Measurements from ENCODE around the gene MRPL14.
"Not testable (repeated sequence)": the region's sequence is repeated elsewhere in the genome, so short reads cannot be mapped to it uniquely, and the experiment has no call there.

Gene MRPL14

GRCh38 chr6:44149369-44150012, 22.2 kb upstream of the MRPL14 start:
- DNase-seq (ENCODE audit: low read depth) = no peak

GRCh38 chr6:44148306-44148705, 21.1 kb upstream of the MRPL14 start:
- no peak for DNase-seq (ENCODE audit: low read depth)

- no peak for DNase-seq (ENCODE audit: low read depth)
Observed at GRCh38 chr6:44147256-44147655, 20.0 kb upstream of the MRPL14 start.

GRCh38 chr6:44146685-44147084, 19.4 kb upstream of the MRPL14 start:
- no peak for DNase-seq (ENCODE audit: low read depth)

- no peak for DNase-seq (ENCODE audit: low read depth)
Observed at GRCh38 chr6:44145839-44146238, 18.6 kb upstream of the MRPL14 start.

GRCh38 chr6:44144536-44144935, 17.3 kb upstream of the MRPL14 start:
- not testable (repeated sequence) for DNase-seq (ENCODE audit: low read depth)

GRCh38 chr6:44143731-44144130, 16.5 kb upstream of the MRPL14 start:
- DNase-seq (ENCODE audit: low read depth) = no peak

- DNase-seq (ENCODE audit: low read depth) = no peak
Observed at GRCh38 chr6:44142835-44143234, 15.6 kb upstream of the MRPL14 start.

- no peak for DNase-seq (ENCODE audit: low read depth)
Observed at GRCh38 chr6:44139351-44139743, 12.1 kb upstream of the MRPL14 start.

GRCh38 chr6:44138717-44139350, 11.6 kb upstream of the MRPL14 start:
- no peak for DNase-seq (ENCODE audit: low read depth)

GRCh38 chr6:44135875-44136274, 8.6 kb upstream of the MRPL14 start:
- no peak for DNase-seq (ENCODE audit: low read depth)

- DNase-seq (ENCODE audit: low read depth) = no peak
Observed at GRCh38 chr6:44135173-44135758, 8.0 kb upstream of the MRPL14 start.

GRCh38 chr6:44133981-44134711, 6.9 kb upstream of the MRPL14 start:
- no peak for DNase-seq (ENCODE audit: low read depth)

- DNase-seq (ENCODE audit: low read depth) = peak; percentile 45
Observed at GRCh38 chr6:44133003-44133931, 6.0 kb upstream of the MRPL14 start.

GRCh38 chr6:44132476-44132875, 5.2 kb upstream of the MRPL14 start:
- DNase-seq (ENCODE audit: low read depth) = no peak

GRCh38 chr6:44131892-44132291, 4.6 kb upstream of the MRPL14 start:
- DNase-seq (ENCODE audit: low read depth) = no peak

- DNase-seq (ENCODE audit: low read depth) = no peak
Observed at GRCh38 chr6:44129841-44130322, 2.6 kb upstream of the MRPL14 start.

GRCh38 chr6:44128020-44128917, 1.0 kb upstream of the MRPL14 start:
- DNase-seq (ENCODE audit: low read depth) = no peak

GRCh38 chr6:44126320-44127149, 717 bp downstream of the MRPL14 start:
- DNase-seq (ENCODE audit: low read depth) = peak; percentile 47

- DNase-seq (ENCODE audit: low read depth) = no peak
Observed at GRCh38 chr6:44123544-44123943, 3.7 kb downstream of the MRPL14 start.
